Lung microvascular endothelial cell (primary cell): ENCODE results near the gene PCCA. TPM values are rescaled to one million over a fixed set of nuclear protein-coding genes. Genes with fewer than 3 reads are reported as not detected.
A peak's percentile ranks its signal among the peaks of the same experiment; 100 is the strongest.
"Not testable (repeated sequence)": the region's sequence is repeated elsewhere in the genome, so short reads cannot be mapped to it uniquely, and the experiment has no call there.

Source experiments
- DNase-seq, 2 donors: peaks; one replicate each; pipeline versions ENCODE4 v3.0.0 to v3.0.0-alpha.2; 2010; ENCODE audit warnings: low read depth in 2 of 2
- total RNA-seq: library from RNA; depleted of rRNA; stranded (reverse); fragments of >200 nt; gene quantifications from 2 replicates; pipeline ENCODE4 v1.2.1, GENCODE V29; 2014

The PCCA gene
- total RNA-seq, 1 donor from 2014 or later: 74.6 TPM

DNA sequence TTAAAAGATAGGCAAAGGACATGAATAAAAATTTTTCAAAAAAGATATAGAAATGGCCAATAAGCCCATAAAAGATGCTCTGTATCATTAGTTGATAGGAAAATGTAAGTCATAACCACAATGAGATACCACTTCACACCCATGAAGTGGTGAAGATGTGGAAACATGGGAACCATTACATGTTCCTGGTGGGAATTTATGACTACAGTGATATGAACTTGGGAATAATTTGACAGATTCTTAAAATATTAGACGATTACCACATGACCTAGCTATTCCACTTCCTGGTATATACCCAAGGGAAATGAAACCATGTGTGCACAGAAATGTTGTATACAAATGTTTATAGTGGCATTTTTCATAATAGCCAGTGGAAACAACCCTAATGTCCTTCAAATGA, 267.5 kb downstream of the PCCA start:
- DNase-seq: no peak

DNA sequence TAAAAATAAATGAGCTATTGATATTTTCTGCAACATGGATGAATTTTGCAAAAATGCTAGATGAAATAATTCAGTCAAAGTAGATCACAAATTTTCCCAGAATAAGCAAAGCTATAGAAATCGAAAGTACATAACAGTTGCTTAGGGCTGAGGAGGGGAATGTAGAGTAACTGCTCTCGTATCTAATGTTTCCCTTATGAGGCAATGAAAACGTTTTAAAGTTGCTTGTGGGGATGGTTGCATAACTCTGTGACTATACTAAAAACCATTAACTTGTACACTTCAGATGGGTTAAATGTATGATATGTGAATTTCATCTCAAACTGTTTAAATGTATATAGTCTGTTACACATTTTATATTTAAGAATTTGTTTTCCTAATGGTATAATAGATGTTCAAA, 268.0 kb downstream of the PCCA start:
- DNase-seq: no peak

DNA sequence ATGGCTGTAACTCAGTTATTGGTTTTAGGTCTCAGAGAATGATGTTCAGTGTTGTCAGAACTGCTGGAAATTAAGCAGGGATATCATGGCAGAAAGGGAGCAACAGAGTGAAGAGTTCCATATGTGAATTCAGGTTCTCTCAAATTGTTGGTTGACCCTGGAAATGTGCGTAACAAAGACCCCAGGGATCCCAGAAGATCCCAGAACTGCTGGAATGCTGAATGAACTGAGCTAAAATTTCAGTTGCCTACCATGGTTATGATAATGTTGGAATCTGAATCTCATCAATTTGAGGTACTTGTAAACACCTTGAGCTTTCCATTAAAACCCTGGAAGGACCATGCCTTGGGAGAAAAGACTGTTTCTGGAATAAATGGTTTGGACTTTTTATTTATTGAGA, 268.9 kb downstream of the PCCA start:
- DNase-seq: no peak

DNA sequence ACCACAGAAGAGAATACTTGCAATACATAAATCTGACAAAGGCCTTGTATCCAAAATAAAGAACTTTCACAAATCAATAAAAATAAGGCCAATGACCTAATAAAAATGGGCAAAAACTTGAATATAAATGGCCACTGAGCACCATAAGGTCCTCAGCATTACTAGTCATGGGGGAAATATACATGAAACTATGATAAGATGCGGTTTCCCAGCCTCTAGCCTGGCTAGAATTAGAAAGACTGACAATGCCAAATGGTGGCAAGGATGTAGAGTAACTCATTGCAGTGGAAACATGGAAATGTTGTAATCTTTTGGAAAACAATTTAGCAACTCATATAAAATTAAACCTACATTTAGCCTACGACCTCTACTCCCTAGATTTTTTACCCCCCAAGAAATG, 272.6 kb downstream of the PCCA start:
- DNase-seq: peak; percentile 46 to 57

DNA sequence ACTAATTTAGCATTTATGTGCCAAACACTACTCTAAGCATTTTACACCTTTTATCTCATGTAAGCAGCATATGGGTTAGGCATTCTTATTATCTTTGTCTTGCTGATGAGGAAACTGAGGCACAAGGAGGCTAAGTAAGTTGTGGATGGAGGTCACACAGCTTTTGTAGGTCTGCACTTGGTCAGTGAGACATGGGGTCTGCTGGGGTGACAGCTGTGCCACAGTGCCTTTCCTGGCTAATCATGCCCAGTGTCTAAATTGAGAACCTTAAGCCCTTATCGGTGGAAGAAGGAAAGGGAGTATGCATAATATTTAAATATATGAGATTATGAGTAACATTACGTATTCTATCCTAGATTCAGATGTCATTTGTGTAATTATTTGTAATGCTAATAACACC, 273.5 kb downstream of the PCCA start:
- no peak for DNase-seq

DNA sequence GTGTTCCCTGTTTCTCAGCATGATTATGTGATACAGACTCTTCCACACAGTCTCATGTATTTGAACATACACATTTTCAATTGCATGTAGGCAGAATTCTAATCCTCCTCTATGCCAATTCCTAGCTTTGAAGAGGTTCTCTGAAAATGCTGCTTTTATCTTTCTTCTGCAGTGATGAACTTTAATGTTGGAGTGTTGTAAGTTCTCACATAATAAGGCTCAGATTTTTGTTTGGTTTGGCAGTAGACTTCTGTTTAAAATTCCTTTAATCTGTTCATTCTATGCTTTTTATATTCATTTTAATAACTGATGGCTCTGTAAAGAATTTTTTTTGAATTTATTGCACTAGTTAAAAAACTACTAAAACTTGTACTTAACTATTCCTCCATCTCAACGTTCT, 273.9 kb downstream of the PCCA start:
- no peak for DNase-seq

DNA sequence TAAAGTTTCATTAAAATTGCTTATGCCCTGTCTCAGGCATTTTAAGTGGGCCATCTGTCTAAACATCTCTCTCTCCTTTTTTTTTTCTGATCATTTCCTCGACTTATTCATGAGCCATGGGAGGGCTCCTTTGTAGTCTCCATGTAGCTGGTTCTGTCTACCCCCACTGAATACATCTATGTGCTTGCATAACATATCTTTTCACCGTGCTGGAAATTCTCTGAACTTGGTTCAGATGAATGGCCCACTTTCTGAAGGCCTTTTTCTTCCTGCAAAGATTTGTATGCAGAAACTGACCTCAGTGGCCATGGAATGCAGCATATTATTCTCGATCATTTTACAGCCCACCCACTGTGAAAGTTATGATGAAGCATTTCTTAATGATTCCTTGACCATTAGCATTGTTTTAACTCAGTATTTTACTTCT, 274.4 kb downstream of the PCCA start:
- peak in 1 of 2 donors; percentile 3 for DNase-seq

DNA sequence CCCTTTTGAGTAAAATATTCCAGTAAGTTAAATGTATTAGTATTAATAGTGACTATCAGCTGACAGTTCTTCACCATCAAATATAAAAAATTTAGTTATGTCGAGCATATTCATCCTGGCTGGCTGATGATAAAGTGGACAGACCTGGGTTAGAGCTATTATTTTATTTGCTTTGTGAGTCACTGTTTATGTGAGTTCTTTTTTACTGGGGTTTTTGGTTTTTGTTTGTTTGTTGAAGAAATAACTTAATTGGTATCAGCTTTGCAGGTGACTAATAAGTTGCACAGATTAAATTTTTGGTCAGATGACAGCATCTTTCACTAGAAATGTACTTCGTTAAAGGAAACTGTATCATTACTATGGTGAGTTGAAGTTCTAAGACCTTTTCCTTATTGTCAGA, 275.0 kb downstream of the PCCA start:
- DNase-seq: peak in 1 of 2 donors; percentile 19

DNA sequence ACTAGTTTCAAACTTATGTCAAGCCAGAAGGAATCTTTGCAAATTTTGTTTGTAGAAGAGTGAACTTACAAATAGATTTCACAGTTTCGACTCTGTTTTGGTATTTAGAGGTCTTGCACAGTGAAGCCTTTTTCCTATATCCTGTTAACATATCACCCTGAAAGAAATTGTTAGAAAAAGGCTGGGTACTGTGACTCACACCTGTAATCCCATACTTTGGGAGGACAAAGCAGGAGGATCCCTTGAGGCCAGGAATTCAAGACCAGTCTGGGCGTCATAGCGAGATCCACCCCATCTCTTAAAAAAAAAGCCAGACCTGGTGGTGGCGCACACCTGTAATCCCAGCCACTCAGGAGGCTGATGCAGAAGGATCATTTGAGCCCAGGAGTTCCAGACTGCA, 275.7 kb downstream of the PCCA start:
- DNase-seq: no peak

DNA sequence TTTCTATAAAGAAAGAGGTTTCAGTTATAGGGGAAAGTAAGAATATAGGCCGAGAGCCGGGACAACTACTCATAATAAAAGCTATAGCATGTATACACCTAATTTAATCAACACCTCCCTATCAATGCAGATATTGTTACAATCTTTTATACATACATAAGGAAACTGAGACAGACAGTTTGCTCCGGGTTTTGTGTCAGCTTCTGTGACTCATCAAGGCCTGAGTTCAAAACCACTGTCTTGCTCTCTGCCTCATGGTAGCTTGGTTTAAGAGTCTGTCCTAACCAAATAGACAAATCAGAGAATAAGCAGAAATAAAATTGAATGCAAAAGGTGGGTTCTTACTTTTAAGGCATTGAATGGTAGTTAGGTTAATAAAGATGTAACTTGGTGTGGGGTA, 276.8 kb downstream of the PCCA start:
- DNase-seq: no peak

DNA sequence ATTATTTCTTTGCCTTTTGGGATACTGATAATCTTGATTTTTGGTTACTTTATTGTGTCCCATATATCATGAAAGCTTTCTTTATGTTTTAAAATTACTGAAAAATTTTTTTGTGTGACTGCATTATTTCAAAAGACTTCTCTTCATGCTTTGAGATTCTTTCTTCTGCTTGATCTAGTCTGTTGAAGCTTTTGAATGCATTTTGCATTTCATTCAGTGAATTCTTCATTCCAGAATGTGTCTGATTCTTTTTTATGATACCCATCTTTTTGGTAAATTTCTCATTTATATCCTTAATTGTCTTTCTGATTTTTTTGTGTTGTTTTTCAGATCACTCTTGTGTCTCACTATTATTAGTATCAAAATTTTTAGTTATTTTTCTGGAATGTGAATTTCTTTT, 289.6 kb downstream of the PCCA start:
- no peak for DNase-seq

DNA sequence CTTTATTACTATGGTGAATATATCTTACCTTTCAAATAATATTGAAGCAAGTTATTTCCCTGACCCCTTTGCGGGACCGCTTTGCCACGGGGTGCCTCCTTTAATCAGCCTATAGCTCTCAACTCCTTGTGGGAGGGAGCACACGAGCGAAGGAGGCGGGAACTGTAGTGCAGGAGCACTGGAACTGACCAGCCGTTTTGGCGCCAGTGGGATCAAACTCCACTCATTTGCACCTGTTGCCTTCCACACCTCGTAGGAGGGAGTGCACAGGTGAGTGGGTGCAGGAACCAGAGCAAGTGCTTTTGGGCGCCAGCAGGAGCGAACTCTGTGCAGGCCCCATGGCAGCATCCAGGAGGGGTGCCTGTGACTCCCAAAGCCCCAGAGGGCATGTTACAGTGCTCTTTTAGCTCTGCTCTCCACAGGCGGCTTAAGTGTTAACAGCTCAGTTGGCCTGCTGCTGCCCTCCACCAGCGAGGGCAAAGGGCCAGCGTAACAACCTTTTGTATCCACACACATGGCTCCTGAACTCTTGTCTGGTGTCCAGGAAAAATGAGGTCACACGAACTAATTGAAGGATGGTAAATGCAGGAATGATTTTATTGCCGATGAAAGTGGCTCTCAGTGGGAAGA, 292.8 kb downstream of the PCCA start:
- peak in 1 of 2 donors; percentile 56 for DNase-seq

DNA sequence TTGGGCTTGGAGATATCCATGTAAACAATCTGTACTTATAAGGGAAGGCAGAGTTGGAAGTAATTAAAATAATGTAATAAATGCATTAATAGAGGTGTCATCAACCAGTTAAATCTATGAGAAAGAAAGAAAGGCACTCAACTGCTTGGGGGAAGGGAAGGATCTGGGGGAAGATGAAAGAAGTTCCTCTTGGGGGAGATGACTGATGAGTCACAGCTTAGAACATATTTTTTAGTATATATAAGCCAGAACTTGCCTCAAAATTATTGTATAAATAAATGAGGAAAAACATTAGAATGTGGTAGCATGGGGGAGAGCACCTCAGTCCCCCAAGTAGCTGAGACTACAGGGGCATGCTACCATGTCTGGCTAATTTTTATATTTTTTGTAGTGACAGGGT, 293.9 kb downstream of the PCCA start:
- DNase-seq: peak in 1 of 2 donors; percentile 37

DNA sequence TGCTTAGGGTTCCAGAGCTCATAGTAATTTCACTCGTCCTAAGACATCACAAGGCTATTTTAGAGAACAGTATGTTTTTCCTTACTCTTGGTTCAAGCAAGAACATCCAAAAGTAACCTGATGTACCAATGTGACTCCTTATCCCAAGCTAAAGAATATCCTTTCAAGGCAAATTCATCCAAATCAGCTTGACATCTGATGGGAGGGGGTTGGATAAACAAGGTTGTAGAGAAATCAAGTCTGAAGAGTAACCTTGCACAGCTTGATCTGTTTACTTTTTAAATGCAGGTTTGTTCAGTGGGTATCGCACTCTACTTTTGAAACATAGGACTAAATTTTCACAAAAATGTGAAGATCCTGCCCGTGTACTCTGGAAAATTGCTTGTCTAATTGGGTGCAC, 298.5 kb downstream of the PCCA start:
- no peak for DNase-seq

DNA sequence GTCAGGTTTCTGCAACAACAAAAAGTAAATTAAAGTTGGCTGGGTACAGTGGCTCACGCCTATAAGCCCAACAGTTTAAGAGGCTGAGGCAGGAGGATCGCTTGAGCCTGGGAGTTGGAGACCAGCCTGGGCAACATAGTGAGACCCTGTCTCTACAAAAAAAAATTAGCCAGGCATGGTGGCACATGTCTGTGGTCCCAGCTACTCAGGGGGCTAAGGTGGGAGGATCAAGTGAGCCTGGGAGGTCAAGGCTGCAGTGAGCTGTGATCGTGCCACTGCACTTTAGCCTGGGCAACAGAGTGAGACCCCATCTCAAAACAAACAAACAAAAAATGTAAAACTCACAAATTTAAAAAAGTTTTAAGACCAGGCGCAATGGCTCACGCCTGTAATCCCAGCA, 299.3 kb downstream of the PCCA start:
- DNase-seq: not testable (repeated sequence)

DNA sequence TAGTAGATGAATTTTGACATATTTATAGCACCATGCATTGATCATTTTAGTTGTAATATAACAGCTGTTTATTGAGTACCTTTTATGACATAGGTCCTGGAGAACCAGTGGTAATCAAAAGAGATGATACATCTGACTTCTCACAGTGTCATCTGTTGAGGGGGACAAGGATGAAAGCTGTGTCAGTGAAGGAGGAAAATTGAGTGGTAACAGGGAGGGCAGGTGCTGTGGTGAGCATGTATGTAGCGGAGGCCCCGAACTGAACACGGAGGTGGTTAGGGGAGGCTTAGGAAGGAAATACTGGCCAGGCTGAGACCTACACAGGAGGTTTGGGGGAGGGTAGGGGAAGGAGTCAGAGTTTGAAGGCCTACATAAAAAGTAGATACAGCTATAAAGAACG, 300.0 kb downstream of the PCCA start:
- DNase-seq: no peak

DNA sequence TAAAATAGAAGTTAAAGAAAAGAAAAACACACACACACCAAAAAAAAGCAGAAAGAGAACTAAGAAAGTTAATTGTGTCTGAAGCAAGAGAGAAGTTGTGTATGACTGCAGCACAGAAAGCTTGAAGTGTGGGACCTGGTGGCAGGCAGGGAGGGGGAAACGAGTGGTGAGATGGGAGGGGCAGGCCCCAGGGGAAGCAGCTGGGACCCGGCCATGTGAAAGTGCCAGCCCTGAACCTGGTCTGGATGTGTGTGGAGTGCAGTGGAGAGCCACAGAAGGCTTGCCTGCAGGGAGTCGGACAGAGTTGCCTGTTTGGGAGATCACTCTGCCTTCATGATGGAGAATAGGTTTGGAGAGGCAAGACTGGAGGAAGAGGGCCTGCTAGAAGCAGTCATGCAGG, 300.7 kb downstream of the PCCA start:
- no peak for DNase-seq

DNA sequence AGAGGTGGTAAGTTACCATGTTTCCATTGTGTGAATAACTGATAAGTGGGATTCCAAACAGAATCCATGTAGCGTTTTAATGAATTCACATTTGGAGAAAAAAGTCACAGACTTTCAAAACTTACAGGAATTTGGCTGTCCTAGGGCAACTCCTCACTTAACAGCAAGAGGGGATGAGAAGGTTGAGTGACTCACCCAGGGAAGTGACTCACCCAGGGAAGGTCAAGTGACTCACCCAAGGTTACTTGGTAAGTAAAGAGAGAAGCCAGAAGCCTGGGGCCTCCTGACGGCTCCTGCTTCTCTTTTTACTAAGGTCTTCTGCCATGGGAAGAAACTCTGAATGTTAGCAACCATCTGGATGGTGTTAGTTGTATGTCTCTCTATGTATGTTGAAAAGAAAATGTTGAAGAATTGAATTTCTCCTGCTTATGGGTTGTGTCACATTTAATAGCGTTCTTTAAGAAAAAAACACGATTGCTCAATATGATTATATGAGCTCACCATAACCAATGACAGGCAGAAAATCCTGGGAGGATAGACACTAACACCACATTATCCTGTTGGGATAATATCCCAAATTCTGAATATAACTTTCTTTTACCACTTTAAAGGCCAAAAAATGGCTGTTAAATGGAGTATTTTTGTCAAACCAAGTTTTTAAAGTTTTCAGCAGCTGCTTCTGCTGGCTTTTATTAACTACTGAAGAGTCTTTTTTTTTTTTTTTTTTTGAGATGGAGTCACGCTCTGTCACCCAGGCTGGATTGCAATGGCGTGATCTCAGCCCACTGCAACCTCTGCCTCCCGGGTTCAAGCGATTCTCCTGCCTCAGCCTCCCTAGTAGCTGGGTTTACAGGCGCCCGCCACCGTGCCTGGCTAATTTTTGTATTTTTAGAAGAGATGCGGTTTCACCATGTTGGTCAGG, 304.1 kb downstream of the PCCA start:
- peak; percentile 82 to 99 for DNase-seq

DNA sequence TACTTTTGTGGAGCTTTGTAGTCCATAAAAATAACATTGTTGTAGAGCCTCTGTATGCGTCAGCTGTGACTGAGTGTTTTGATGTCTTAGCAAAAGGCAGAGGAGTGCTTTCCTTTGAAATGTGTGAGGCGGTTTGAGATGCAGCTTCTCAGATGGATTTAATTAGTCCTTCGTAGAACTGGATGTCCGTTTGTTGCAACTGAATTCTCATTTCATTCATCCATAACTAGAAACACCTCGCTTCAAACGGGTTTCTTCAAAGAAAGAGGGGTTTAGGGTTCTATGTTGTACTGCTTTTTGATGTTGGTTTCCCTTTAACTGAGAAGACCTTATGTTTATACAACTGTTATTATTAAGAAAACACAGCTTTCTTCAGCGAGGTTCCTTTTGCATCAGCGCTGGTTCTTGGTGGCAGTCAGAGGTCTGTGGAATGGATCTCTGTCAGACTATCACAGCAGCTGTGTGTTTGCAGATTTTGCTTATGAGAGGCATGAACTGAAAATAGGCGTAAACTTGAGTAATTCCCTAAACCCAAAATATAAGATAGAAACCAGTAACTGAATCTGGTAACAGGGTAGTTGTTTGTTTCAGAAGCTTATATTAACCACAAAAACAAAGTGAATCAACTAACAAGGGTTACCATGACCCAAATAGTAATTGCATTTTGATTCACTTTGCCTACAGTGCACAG, 305.3 kb downstream of the PCCA start:
- peak in 1 of 2 donors; percentile 45 for DNase-seq

DNA sequence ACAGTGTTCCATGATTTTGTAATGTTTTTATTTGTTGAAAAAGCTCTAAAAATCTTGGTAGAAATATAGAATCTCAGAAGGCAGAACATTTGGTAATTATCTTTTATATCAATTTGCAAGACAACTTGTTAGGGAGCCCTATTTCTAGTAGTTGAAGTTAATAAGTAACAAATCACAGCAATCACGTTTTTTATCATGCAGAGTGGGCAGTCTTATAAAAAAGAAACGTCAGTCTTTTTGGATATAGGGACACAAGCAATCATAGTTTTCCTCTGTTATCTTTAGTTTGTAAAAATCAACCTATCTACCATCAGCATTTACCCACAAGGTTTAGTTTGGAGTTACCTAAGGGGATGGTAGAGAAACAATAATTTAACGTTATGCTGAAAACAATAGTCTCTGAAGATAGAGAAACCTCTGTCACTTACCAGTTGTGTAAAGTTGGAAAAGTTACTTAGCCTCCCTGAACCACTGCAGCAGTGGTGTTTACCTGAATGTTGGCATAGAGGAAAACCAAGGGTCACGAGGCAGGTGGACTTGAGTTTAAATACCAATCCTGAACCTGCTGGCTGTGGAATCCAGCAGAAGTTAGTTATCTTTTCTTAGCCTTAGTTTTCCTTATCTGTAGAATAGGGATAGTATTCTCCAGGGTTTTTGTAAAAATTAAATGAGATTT, 306.9 kb downstream of the PCCA start:
- DNase-seq: no peak

DNA sequence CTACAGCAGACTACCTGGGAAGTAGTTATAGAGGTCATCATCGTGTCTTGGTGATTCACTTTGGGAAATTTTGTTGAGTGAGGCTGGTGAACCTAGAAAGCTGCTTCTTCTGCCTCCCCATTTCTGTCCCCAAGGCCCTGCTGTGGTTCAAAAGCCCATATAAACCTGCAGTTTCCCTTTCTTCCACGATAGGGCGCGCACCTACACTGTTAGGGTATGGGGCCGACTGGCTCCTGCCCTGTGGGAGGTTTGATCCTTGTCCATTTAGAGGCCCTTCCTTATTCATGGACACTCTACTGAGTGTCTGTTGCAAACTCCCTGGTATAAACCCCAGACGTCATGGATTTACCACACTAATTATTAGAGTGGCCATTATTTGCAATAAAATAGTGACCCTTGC, 307.9 kb downstream of the PCCA start:
- DNase-seq: no peak

DNA sequence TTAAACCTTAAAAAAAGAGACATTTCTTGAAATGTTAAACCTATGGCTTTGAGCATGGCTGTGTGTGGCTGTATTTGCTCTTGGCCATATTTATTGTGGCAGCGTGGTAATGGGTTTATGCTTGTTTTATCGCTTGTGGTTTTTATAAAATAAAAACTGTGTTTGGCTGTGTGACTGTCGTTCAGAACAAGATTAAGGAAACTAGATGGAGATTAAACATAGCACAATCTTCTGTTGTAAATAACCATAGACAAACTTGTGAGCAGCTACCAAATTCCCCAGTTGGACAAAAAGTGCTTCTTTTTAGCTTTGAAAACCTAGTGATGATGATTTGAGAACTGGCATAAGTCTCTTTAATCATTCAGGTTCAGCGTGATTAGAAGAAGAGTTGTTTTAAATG, 308.7 kb downstream of the PCCA start:
- no peak for DNase-seq
